DND-41 (cell line): ENCODE results near the gene STRADA.

Source experiments
- ATAC-seq: fragments of 200-7000 bp; cut with Tn5 transposase; 3 replicates; pipeline ENCODE4 v1.9.1; 2021; ENCODE audit warnings: low read depth; ENCODE audit not compliant: insufficient read depth
- DNase-seq: peaks from one replicate; pipeline ENCODE4 v3.0.0-alpha.2; 2020
- H2AFZ ChIP-seq: 2 replicates; pipeline ENCODE4 v1.6.0; 2012; ENCODE audit warnings: low read depth, low read length
- H3K27ac ChIP-seq: 2 replicates; pipeline ENCODE4 v1.5.1; 2012; ENCODE audit warnings: low read length, inconsistent platforms
- H3K27me3 ChIP-seq: fragments of 200-600 bp; sonication (generic); 2 replicates; pipeline ENCODE4 v1.6.0; 2012; ENCODE audit warnings: low read length, mild to moderate bottlenecking, inconsistent platforms; ENCODE audit not compliant: insufficient read depth, poor library complexity
- H3K36me3 ChIP-seq: 2 replicates; pipeline ENCODE4 v1.5.1; 2012; ENCODE audit warnings: low read length, inconsistent platforms; ENCODE audit not compliant: insufficient read depth
- H3K4me1 ChIP-seq: 2 replicates; pipeline ENCODE4 v1.5.1; 2012; ENCODE audit warnings: mild to moderate bottlenecking, low read length; ENCODE audit not compliant: insufficient read depth
- H3K4me2 ChIP-seq: 2 replicates; pipeline ENCODE4 v1.6.0; 2012; ENCODE audit warnings: mild to moderate bottlenecking, moderate library complexity, low read length, inconsistent platforms; ENCODE audit not compliant: insufficient read depth
- H3K4me3 ChIP-seq, 2 experiments: fragments of 200-600 bp in 1 of 2; shearing (Covaris generic) in 1 of 2; 2 replicates each; pipeline ENCODE4 v1.5.1; 2012 to 2016; ENCODE audit warnings: inconsistent platforms in 2 of 2, low read length in 2 of 2, mild to moderate bottlenecking in 2 of 2, low read depth in 1 of 2, moderate library complexity in 1 of 2
- H3K79me2 ChIP-seq: 2 replicates; pipeline ENCODE4 v1.6.0; 2012; ENCODE audit warnings: low read length, inconsistent platforms; ENCODE audit not compliant: insufficient read depth
- H3K9ac ChIP-seq: 2 replicates; pipeline ENCODE4 v1.6.0; 2012; ENCODE audit warnings: low read depth, mild to moderate bottlenecking, inconsistent platforms, low read length, moderate library complexity
- H3K9me3 ChIP-seq: 2 replicates; pipeline ENCODE4 v1.5.1; 2012; ENCODE audit warnings: low read length, moderate library complexity, mild to moderate bottlenecking, inconsistent platforms; ENCODE audit not compliant: insufficient read depth, severe bottlenecking
- H4K20me1 ChIP-seq: 2 replicates; pipeline ENCODE4 v1.6.0; 2012; ENCODE audit warnings: low read length; ENCODE audit not compliant: insufficient read depth
- CTCF ChIP-seq: IDR thresholded peaks from 2 replicates; pipeline ENCODE4 v1.5.1; 2012; ENCODE audit warnings: borderline replicate concordance, low read length, moderate library complexity, mild to moderate bottlenecking; ENCODE audit not compliant: poor library complexity, severe bottlenecking; ENCODE audit errors: extremely low read depth
- EZH2 ChIP-seq: IDR thresholded peaks from 3 replicates; pipeline ENCODE4 v1.6.1; 2012; ENCODE audit warnings: borderline replicate concordance, low read depth, mild to moderate bottlenecking, moderate library complexity, low read length, inconsistent platforms; ENCODE audit not compliant: severe bottlenecking

STRADA gene

GRCh38 chr17:63657786-63658185, 83.8 kb downstream of the STRADA start:
- Histone ChIP-seq H3K9me3 (no peaks in the 10 kb centered on the region), H3K27me3 (no peaks in the 10 kb centered on the region), H4K20me1 (no peaks in the 10 kb centered on the region), H2AFZ (no peak overlapping the region), H3K4me3 (no peak overlapping the region), H3K9ac (no peak overlapping the region), H3K36me3 (peaks cover 76% of the 10 kb centered on the region), H3K79me2 (0 out of 2 replicates have a peak, but pooled peaks cover 2% of the 10 kb centered on the region), H3K27ac (no peak overlapping the region), H3K4me2 (no peak overlapping the region), H3K4me1 (no peaks in the 10 kb centered on the region)
- DNase-seq (no peak), ATAC-seq (no peak)
- TF ChIP-seq CTCF, result no peak

- Histone ChIP-seq H3K4me3 (no peak overlapping the region), H3K36me3 (peaks cover 69% of the 10 kb centered on the region), H3K79me2 (no peaks in the 10 kb centered on the region), H2AFZ (no peak overlapping the region), H3K27ac (no peak overlapping the region), H3K9me3 (no peaks in the 10 kb centered on the region), H3K4me1 (no peaks in the 10 kb centered on the region), H3K9ac (no peak overlapping the region), H4K20me1 (no peaks in the 10 kb centered on the region), H3K4me2 (no peak overlapping the region), H3K27me3 (no peaks in the 10 kb centered on the region)
- no peak for DNase-seq
- ATAC-seq, result no peak
- TF ChIP-seq CTCF, result no peak
- no peak for TF ChIP-seq EZH2
These were observed 88.5 kb downstream of the STRADA start for GRCh38 chr17:63653050-63653449.
